Measurements from ENCODE around the gene ZDHHC14.
"Not testable (repeated sequence)": the region's sequence is repeated elsewhere in the genome, so short reads cannot be mapped to it uniquely, and the experiment has no call there.

ZDHHC14 gene

GRCh38 chr6:157584036-157584435, 203.0 kb downstream of the ZDHHC14 start:
- no peak for DNase-seq

GRCh38 chr6:157585274-157586087, 204.5 kb downstream of the ZDHHC14 start:
- DNase-seq: no peak

GRCh38 chr6:157586088-157586414, 205.1 kb downstream of the ZDHHC14 start:
- no peak for DNase-seq

GRCh38 chr6:157586476-157587126, 205.6 kb downstream of the ZDHHC14 start:
- no peak for DNase-seq

- DNase-seq: no peak
These were observed 206.3 kb downstream of the ZDHHC14 start for GRCh38 chr6:157587127-157587926.

- DNase-seq: not testable (repeated sequence)
These were observed 209.7 kb downstream of the ZDHHC14 start for GRCh38 chr6:157590654-157591053.

- DNase-seq: no peak
These were observed 211.6 kb downstream of the ZDHHC14 start for GRCh38 chr6:157592541-157592940.

DNA sequence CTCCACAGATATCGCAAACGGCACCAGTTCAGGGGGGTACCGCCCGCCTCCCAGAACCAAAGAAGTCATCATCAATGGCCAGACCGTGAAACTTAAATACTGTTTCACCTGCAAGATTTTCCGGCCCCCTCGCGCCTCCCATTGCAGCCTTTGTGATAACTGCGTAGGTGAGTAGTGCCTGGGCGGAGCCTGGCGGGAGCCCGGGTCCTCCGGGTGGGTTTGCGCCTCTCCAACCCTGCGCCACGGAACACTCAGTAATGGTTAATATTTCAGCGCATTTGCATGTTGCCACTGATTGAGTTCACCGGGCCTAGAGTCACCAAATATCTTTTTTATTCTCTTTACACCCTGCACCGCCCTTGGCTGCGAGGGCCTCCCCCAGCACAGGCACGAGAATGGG, 212.0 kb downstream of the ZDHHC14 start:
- no peak for DNase-seq

- no peak for DNase-seq
These were observed 212.6 kb downstream of the ZDHHC14 start for GRCh38 chr6:157593596-157593995.

DNA sequence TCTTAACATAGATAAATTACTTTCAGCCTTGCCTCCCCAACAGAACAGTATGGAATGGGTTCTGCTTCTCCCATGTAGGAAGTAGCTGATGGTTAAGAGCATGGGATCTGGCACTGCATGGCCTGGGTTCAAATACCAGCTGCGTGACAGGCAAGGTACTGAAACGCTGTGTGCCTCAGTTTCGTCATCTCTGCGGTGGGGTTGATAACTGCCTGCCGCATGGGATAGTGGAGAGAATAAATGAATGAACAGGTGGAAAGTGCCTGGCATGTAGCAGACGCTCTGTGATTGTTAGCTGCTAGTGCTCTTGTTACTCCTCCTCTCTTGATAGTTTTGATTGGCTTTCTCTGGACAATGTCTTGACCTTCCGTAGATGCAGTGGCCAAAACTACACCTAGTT, 213.3 kb downstream of the ZDHHC14 start:
- DNase-seq: no peak

- no peak for DNase-seq
These were observed 214.8 kb downstream of the ZDHHC14 start for GRCh38 chr6:157595768-157596167.

GRCh38 chr6:157596461-157596860, 215.5 kb downstream of the ZDHHC14 start:
- no peak for DNase-seq

- no peak for DNase-seq
These were observed 215.9 kb downstream of the ZDHHC14 start for GRCh38 chr6:157596886-157597285.

DNA sequence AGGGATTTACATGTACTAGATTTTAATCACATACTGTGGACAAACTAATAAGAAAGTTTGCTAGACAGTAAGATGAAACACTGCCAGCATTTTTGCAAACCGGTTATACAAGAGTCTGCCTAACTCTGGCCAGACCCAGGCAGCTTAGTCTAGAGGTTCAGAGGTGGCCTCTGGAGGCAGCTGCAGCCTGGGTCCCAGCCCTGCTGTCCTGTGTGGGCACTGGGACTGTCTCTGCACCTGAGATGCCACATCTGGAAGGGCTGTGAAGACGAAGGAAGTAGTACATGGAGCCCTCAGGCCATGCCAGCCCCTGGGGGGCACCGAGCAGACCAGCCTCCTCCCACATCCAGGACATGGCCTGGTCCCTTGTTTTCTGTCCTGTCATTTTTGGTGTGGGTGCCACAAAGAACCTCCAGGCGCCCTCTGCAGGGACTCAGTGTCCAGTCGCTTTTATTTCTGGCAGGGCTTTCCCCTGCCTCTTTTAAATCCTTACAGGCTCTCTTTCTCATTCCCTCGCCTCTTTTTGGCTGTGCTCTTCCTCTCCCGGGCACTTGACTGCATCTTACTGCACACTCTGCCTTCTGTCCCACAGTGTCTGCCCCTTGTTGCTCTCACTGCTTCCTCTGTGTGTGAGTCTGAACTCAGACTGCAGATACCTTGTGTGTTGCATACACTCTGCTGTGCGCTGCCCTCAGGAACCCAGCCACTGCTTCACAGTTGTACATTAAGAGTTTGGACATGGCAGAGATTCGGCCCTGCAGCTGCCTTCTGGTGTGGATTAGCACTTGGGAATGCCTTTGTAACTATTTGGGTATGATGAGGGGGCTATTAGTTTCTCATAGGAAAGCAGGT, 216.7 kb downstream of the ZDHHC14 start:
- peak; percentile 70 for DNase-seq

DNA sequence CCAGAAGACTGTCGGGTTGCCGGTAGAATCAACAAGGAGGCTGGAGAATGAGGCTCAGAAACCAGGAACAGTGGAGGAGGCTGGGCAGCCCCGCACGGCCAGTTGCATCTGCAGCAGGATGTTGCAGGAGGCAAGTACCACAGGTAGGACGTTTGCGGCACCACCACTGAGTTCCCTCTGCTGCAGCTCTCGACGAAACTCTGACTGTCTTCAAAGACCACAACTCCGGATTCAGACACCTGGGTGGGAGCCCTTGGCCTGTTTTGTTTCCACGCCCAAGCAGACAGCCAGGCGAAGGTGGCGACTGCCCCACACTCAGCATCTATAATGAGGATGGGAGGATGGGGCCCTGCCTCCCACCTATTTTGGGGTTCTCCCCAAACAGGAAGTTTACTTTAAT, 218.2 kb downstream of the ZDHHC14 start:
- no peak for DNase-seq

DNA sequence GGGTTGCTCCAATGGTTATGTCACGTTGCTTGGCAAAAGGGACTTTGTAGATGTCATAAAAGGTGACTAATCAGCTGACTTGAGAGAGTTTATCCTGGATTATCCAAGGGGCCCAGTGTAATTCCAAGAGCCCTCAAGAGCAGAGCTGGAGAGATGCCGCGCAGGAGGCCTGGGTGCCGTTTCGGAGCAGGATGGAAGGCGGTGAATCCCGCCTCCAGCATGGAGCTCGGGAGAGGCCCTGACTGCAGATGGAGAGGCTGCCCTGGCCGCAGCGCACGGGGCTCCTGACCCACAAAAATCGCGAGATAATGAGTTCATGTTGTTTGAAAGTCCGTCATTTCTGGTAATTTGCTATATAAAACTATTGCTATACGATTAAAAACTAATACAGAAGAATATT, 219.8 kb downstream of the ZDHHC14 start:
- DNase-seq: no peak

- no peak for DNase-seq
These were observed 221.7 kb downstream of the ZDHHC14 start for GRCh38 chr6:157602521-157603295.

GRCh38 chr6:157603314-157603940, 222.4 kb downstream of the ZDHHC14 start:
- no peak for DNase-seq

- DNase-seq: no peak
These were observed 223.0 kb downstream of the ZDHHC14 start for GRCh38 chr6:157603971-157604370.

GRCh38 chr6:157604816-157605215, 223.8 kb downstream of the ZDHHC14 start:
- DNase-seq: no peak

DNA sequence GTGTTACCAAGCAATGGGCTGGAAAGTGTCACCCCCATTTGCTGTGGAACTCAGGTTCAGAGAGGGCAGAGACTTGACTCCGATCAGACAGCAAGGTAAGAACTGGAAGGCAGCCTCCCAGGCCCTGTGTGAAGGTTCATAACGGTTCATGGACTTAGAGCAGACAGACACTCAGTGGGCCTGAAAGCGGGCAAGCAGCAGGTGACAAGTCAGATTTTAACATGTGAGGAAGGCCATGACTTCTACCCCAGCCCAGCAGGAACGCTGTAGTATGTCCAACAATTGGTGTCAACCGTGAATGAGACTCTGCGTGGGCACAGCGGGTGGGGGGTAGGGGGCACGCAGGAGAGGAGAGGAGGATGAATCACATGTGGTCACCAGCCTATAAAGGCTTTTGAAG, 224.5 kb downstream of the ZDHHC14 start:
- DNase-seq: no peak

DNA sequence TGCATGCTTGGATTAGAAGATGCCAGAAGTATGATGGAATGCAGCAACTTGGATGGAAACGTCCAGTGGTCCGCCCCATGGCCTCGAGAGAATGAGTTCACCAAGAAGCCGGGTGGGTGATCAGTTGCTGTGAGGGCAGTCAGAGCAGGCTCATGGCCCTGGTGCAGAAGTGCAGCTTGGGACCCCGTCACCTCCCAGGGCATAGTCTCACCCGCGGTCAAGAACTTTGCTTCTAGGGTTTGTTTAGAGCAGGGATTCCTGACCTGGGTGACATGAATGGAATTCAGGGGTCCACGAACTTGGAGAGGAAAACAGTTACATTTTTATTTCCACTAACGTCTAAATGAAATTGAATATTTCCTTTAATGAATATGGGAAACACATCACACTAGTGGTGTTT, 225.5 kb downstream of the ZDHHC14 start:
- DNase-seq: no peak
